Endothelial cell of umbilical vein (primary cell): ENCODE measurements around the gene POLE2.

Source experiments
- EZH2 ChIP-seq: IDR thresholded peaks from 2 replicates; pipeline ENCODE4 v1.6.1; 2012; ENCODE audit warnings: borderline replicate concordance, low read depth, mild to moderate bottlenecking, moderate library complexity, low read length, inconsistent platforms; ENCODE audit not compliant: severe bottlenecking
- FOS ChIP-seq: IDR thresholded peaks from 2 replicates; pipeline ENCODE4 v1.6.1; 2011; ENCODE audit warnings: mild to moderate bottlenecking, low read length, moderate library complexity, borderline replicate concordance; ENCODE audit not compliant: insufficient read depth
- JUN ChIP-seq: IDR thresholded peaks from 2 replicates; pipeline ENCODE4 v1.6.1; 2011; ENCODE audit warnings: borderline replicate concordance, low read depth; ENCODE audit not compliant: insufficient read length, insufficient read depth
- MYC ChIP-seq: IDR thresholded peaks from one replicate; pipeline ENCODE4 v1.6.1; 2011; ENCODE audit warnings: mild to moderate bottlenecking, low read depth, low read length
- POLR2A ChIP-seq: IDR thresholded peaks from 2 replicates; pipeline ENCODE4 v1.6.1; 2012; ENCODE audit warnings: low read depth, mild to moderate bottlenecking, control low read depth, low read length
- POLR2AphosphoS5 ChIP-seq: IDR thresholded peaks from 2 replicates; pipeline ENCODE4 v1.6.1; 2012; ENCODE audit warnings: low read depth, mild to moderate bottlenecking, control low read depth, low read length, moderate library complexity; ENCODE audit not compliant: insufficient read depth
- TF ChIP-seq, protein P1 (sequence below), 2 donors: IDR thresholded peaks; 1 replicate in 1 of 2; 2 replicates in 1 of 2; pipeline ENCODE4 v1.5.1; 2011; ENCODE audit warnings: low read length in 2 of 2, mild to moderate bottlenecking in 2 of 2, moderate library complexity in 2 of 2, control low read depth in 1 of 2, inconsistent platforms in 1 of 2, low read depth in 1 of 2; ENCODE audit not compliant: insufficient read depth in 1 of 2; ENCODE audit errors: extremely low read depth in 1 of 2

GRCh38 chr14:49634547-49635334 is 53.3 kb downstream of the POLE2 start, which contains the start of gene DNAAF2:
- peak; percentile 52 for TF ChIP-seq POLR2A
- TF ChIP-seq, protein P1, sequence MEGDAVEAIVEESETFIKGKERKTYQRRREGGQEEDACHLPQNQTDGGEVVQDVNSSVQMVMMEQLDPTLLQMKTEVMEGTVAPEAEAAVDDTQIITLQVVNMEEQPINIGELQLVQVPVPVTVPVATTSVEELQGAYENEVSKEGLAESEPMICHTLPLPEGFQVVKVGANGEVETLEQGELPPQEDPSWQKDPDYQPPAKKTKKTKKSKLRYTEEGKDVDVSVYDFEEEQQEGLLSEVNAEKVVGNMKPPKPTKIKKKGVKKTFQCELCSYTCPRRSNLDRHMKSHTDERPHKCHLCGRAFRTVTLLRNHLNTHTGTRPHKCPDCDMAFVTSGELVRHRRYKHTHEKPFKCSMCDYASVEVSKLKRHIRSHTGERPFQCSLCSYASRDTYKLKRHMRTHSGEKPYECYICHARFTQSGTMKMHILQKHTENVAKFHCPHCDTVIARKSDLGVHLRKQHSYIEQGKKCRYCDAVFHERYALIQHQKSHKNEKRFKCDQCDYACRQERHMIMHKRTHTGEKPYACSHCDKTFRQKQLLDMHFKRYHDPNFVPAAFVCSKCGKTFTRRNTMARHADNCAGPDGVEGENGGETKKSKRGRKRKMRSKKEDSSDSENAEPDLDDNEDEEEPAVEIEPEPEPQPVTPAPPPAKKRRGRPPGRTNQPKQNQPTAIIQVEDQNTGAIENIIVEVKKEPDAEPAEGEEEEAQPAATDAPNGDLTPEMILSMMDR (IDR thresholded peaks at IDR 0.05; ENCODE audit: extremely low read depth in 1 of 2, insufficient read depth in 1 of 2, low read depth in 1 of 2, low read length in 2 of 2): no peak
- no peak for TF ChIP-seq MYC
- no peak for TF ChIP-seq POLR2AphosphoS5
- no peak for TF ChIP-seq EZH2
- no peak for TF ChIP-seq FOS
- TF ChIP-seq JUN: no peak
